ENCODE measurements around the gene ITIH1.
A peak's percentile ranks its signal among the peaks of the same experiment; 100 is the strongest.
"Not testable (repeated sequence)": the region's sequence is repeated elsewhere in the genome, so short reads cannot be mapped to it uniquely, and the experiment has no call there.

Gene ITIH1

GRCh38 chr3:52777127-52777958 lies at the start of gene ITIH1:
Gene ITIH1 (plus strand): TSS chr3:52777599. CDS start chr3:52777616, 17 bp downstream.
- DNase-seq (ENCODE audit: low spot score) = no peak

GRCh38 chr3:52728753-52729152 lies 48.6 kb upstream of the ITIH1 start:
- not testable (repeated sequence) for DNase-seq (ENCODE audit: low spot score)

GRCh38 chr3:52730681-52731080 lies 46.7 kb upstream of the ITIH1 start:
- no peak for DNase-seq (ENCODE audit: low spot score)

GRCh38 chr3:52731590-52731989 lies 45.8 kb upstream of the ITIH1 start:
- no peak for DNase-seq (ENCODE audit: low spot score)

- no peak for DNase-seq (ENCODE audit: low spot score)
Observed at GRCh38 chr3:52733256-52733891, 44.0 kb upstream of the ITIH1 start.

- DNase-seq (ENCODE audit: low spot score) = no peak
Observed at GRCh38 chr3:52739730-52740129, 37.7 kb upstream of the ITIH1 start.

GRCh38 chr3:52742418-52743041 lies 34.9 kb upstream of the ITIH1 start:
- peak; percentile 5 for DNase-seq (ENCODE audit: low spot score)

GRCh38 chr3:52743152-52743551 lies 34.2 kb upstream of the ITIH1 start:
- DNase-seq (ENCODE audit: low spot score) = no peak

GRCh38 chr3:52743721-52744120 lies 33.7 kb upstream of the ITIH1 start:
- DNase-seq (ENCODE audit: low spot score) = no peak

GRCh38 chr3:52752045-52752660 lies 25.2 kb upstream of the ITIH1 start:
- no peak for DNase-seq (ENCODE audit: low spot score)

GRCh38 chr3:52754373-52754772 lies 23.0 kb upstream of the ITIH1 start:
- DNase-seq (ENCODE audit: low spot score) = no peak

GRCh38 chr3:52756141-52756540 lies 21.3 kb upstream of the ITIH1 start:
- no peak for DNase-seq (ENCODE audit: low spot score)

GRCh38 chr3:52763466-52763865 lies 13.9 kb upstream of the ITIH1 start:
- no peak for DNase-seq (ENCODE audit: low spot score)

- DNase-seq (ENCODE audit: low spot score) = no peak
Observed at GRCh38 chr3:52769786-52770455, 7.5 kb upstream of the ITIH1 start.

- DNase-seq (ENCODE audit: low spot score) = peak; percentile 94
Observed at GRCh38 chr3:52770496-52771333, 6.7 kb upstream of the ITIH1 start, which contains the start of gene NEK4. Gene NEK4 (minus strand): TSS chr3:52770940. CDS start chr3:52770746, 194 bp downstream.

- DNase-seq (ENCODE audit: low spot score) = no peak
Observed at GRCh38 chr3:52771334-52771681, 6.1 kb upstream of the ITIH1 start.

GRCh38 chr3:52771702-52772101 lies 5.7 kb upstream of the ITIH1 start:
- DNase-seq (ENCODE audit: low spot score) = no peak

- DNase-seq (ENCODE audit: low spot score) = no peak
Observed at GRCh38 chr3:52773361-52774065, 3.9 kb upstream of the ITIH1 start.

GRCh38 chr3:52774066-52774713 lies 3.2 kb upstream of the ITIH1 start:
- DNase-seq (ENCODE audit: low spot score) = no peak

Measured in LoVo (cell line).